GM12874 (cell line): ENCODE data around the gene PGLYRP1.

Experiments used
- TF ChIP-seq, protein P1 (sequence below): IDR thresholded peaks from 2 replicates; pipeline ENCODE4 v1.5.1; 2011; ENCODE audit warnings: low read depth, mild to moderate bottlenecking, control low read depth, low read length, moderate library complexity; ENCODE audit not compliant: insufficient read depth

Gene PGLYRP1

DNA sequence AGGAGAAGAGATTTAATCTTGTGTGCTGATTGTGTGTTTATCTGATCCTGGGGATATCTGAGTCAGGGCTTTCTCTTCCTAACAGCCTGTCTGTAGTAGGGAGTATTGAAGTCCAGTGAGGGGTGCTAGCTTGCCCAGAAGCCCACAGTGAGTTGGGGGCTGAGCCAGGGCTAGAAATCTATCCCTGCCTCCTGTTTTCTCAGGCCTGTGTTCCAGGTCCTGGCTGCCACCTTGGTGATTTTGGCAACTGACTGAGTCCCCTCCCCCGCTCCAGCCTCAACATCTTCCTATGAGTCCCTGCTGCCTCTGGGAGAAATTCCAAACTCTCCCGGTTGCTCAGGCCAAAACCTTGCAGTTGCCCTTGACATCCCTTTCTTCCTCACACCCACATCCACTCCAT is 41.5 kb downstream of the PGLYRP1 start:
- TF ChIP-seq, protein P1, sequence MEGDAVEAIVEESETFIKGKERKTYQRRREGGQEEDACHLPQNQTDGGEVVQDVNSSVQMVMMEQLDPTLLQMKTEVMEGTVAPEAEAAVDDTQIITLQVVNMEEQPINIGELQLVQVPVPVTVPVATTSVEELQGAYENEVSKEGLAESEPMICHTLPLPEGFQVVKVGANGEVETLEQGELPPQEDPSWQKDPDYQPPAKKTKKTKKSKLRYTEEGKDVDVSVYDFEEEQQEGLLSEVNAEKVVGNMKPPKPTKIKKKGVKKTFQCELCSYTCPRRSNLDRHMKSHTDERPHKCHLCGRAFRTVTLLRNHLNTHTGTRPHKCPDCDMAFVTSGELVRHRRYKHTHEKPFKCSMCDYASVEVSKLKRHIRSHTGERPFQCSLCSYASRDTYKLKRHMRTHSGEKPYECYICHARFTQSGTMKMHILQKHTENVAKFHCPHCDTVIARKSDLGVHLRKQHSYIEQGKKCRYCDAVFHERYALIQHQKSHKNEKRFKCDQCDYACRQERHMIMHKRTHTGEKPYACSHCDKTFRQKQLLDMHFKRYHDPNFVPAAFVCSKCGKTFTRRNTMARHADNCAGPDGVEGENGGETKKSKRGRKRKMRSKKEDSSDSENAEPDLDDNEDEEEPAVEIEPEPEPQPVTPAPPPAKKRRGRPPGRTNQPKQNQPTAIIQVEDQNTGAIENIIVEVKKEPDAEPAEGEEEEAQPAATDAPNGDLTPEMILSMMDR = no peak

- TF ChIP-seq, protein P1 = no peak
Measured at GRCh38 chr19:45978156-45978555, 44.7 kb downstream of the PGLYRP1 start.

GRCh38 chr19:45976178-45976577 is 46.7 kb downstream of the PGLYRP1 start:
- TF ChIP-seq, protein P1 = no peak

DNA sequence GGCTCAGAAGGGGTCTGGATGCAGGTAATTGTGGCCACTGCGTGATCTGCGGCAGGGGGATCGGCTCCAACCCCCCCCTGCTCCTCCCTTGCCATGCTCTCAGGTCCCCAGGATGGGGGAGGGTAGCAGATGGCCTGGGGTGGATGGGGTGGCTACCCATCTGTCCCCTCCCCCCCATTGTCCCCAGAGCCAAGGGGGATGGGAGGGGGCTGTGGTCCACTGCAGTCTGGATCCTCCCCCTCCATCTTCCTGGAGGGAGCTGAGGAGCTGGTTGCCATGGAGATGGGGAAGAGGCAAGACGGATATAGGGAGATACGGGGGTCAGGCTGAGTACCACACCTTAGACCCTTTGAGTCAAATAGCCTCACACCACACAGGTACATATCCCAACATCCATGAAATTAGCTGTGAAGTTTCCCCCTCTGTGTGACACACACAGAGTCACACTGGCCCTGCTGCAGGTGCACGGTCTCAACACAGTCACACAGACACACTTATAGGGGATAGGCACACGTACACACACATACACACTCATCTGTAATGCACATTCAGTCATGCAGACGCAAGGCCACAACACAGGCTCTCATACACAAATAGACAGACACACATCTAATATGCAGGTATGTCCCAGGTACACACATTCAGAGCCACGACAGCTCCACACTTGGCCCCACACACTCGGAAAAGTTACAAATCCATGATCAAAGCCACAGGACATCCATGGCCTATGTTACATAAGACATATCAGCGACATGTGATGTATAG is 47.4 kb downstream of the PGLYRP1 start:
- TF ChIP-seq, protein P1 = no peak

- TF ChIP-seq, protein P1 = no peak
Measured at GRCh38 chr19:45973553-45974338, 49.1 kb downstream of the PGLYRP1 start, which contains the start of gene NOVA2. TSS of gene NOVA2 (minus strand) at chr19:45973865. CDS start at chr19:45973351, 514 bp downstream.

DNA sequence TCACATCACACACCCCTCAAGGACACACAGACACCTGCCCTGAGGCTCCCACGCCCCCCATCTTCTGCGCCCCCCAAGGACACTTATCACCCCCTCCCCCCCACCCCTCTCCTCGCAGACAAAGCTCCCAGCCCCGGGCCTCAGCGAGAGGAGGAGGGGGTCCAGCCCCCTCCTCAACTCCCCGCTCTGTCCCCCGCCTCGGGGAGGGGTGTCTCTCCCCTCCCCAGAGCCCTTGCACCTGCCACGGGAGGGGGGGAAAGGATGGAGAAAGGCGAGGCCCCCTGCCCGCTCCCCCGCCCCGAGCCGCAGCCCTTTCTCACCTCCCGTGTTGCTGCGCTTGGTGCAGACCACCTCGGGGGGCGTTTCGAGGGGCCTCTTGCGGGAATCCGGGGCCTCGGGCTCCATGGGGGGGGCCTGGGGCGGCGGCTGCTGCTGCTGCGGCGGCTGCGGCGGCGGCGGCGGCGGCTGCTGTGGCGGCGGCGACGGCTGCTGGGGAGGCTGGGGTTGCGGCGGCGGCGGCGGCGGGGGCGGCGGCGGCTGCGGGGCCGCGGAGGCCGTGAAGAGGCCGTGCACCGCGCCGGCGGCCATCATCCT is 49.8 kb downstream of the PGLYRP1 start:
- TF ChIP-seq, protein P1 = no peak

DNA sequence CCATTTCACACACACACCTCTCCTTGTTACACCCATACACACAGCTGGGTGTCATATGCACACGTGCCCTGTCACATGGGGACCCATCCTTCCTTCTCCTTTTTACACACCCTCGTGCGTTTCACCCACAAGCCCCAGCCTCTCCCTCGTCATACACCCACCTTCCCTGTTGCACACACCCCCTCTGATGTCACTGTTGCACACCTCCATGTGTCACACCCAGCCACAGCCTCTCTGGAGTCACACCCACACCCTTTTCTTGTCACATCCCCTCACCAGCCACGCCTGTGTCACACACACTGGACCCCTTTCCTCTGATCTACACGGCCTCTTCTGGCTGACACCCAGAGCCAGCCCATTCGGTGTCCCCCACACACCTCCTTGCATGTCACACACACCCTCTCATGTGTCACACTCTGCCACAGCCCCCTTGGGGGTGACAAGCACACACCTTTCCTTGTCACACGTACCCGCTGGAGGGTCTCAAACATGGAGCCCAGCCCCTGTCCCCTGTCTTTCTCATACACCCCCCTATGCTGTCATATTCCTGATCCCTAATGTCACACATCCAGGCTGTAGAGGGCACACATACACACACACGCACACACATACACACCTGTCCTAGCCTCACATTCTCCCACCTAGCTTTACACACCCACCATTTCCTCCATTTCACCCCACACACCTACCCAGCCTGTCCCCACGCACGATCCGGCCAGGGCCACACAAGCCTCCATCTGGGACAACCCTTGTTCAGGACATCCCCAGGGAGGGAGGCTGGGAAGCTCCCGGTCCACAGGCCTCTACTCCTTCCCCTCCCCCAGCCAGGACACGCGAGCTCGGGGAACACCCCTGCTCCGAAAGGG is 50.5 kb downstream of the PGLYRP1 start:
- TF ChIP-seq, protein P1 = no peak
